Fibroblast of lung (primary cell): ENCODE measurements around the gene TBX4.

ENCODE experiments used
- EZH2 ChIP-seq: IDR thresholded peaks from 2 replicates; pipeline ENCODE4 v1.5.1; 2012; ENCODE audit warnings: low read length, control low read depth, mild to moderate bottlenecking; ENCODE audit errors: missing control alignments
- TF ChIP-seq, protein P1 (sequence below), 2 donors: IDR thresholded peaks in 1 of 2; conservative IDR thresholded peaks in 1 of 2; 1 replicate in 1 of 2; 2 replicates in 1 of 2; pipeline ENCODE4 v1.5.1; 2011 to 2012; ENCODE audit warnings: low read length in 2 of 2, control low read depth in 1 of 2, inconsistent platforms in 1 of 2, low read depth in 1 of 2, mild to moderate bottlenecking in 1 of 2

GRCh38 chr17:61458000-61458399 lies 5.8 kb downstream of the TBX4 start:
- no peak for TF ChIP-seq EZH2
- TF ChIP-seq, protein P1, sequence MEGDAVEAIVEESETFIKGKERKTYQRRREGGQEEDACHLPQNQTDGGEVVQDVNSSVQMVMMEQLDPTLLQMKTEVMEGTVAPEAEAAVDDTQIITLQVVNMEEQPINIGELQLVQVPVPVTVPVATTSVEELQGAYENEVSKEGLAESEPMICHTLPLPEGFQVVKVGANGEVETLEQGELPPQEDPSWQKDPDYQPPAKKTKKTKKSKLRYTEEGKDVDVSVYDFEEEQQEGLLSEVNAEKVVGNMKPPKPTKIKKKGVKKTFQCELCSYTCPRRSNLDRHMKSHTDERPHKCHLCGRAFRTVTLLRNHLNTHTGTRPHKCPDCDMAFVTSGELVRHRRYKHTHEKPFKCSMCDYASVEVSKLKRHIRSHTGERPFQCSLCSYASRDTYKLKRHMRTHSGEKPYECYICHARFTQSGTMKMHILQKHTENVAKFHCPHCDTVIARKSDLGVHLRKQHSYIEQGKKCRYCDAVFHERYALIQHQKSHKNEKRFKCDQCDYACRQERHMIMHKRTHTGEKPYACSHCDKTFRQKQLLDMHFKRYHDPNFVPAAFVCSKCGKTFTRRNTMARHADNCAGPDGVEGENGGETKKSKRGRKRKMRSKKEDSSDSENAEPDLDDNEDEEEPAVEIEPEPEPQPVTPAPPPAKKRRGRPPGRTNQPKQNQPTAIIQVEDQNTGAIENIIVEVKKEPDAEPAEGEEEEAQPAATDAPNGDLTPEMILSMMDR (conservative IDR thresholded peaks at IDR 0.05 in 1 of 2, IDR thresholded peaks at IDR 0.05 in 1 of 2; ENCODE audit: low read depth in 1 of 2, low read length in 2 of 2): no peak
